ENCODE results near the gene MYO7A.

The MYO7A gene

DNA sequence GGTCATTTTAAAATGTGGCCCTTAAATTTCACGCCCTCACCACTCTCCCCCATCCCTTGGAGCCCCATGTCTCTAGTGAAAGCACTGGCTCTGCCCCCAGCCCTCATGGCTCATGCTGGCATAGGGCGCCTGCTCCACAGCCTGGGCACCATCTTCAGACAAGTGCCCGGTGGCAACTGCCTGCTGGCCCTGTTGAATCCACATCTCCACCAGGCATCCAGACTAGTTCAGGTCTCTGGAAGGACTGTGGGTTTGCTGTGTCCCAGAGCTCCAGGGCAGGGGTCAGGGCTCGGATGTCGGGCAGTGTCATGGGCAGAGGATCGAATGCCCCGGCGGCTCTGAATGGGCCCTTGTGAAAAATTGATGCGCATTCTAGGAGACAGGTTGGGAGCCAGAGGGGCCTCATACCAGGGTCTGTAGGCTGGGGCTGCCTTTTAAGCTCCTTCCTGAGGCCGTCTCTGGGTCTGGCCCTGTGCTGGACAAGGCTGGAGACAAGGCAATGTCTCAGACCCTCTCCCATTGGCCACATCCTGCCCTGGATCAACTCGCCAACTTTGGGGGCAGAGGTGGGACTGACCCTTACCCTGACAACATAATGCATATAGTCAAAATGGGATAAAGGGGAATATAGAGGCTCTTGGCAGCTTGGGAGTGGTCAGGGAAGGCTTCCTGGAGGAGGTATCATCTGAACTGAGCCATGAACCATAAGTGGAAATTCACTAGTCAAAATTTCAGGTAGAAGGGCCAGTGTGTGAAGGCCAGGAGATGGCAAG lies 1.2 kb downstream of the MYO7A start:
- no peak for DNase-seq (ENCODE audit: low read depth)

DNA sequence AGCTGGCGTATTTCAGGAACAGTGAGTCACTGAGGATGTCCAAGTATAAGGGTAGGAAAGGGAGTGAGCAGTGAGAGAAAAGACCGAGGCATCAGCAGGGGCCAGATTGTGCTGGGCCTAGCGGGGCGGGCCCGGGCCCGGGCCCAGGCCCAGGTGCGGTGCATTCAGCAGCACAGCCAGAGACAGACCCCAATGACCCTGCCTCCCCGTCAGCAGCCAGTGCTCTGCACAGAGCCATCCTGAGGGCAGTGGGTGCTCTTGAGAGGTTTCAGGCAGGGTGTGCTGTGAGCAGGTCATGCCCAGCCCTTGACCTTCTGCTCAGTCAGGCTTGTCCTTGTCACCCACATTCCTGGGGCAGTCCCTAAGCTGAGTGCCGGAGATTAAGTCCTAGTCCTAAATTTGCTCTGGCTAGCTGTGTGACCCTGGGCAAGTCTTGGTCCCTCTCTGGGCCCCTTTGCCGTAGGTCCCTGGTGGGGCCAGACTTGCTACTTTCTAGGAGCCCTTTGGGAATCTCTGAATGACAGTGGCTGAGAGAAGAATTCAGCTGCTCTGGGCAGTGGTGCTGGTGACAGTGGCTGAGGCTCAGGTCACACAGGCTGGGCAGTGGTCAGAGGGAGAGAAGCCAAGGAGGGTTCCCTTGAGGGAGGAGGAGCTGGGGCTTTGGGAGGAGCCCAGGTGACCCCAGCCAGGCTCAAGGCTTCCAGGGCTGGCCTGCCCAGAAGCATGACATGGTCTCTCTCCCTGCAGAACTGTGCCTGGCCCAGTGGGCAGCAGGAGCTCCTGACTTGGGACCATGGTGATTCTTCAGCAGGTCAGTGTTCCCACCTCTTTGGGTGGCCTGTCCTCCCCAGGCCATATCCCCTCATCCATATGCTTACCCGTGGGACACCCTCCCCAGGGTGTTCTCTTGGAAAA lies 2.1 kb downstream of the MYO7A start:
- no peak for DNase-seq (ENCODE audit: low read depth)

DNA sequence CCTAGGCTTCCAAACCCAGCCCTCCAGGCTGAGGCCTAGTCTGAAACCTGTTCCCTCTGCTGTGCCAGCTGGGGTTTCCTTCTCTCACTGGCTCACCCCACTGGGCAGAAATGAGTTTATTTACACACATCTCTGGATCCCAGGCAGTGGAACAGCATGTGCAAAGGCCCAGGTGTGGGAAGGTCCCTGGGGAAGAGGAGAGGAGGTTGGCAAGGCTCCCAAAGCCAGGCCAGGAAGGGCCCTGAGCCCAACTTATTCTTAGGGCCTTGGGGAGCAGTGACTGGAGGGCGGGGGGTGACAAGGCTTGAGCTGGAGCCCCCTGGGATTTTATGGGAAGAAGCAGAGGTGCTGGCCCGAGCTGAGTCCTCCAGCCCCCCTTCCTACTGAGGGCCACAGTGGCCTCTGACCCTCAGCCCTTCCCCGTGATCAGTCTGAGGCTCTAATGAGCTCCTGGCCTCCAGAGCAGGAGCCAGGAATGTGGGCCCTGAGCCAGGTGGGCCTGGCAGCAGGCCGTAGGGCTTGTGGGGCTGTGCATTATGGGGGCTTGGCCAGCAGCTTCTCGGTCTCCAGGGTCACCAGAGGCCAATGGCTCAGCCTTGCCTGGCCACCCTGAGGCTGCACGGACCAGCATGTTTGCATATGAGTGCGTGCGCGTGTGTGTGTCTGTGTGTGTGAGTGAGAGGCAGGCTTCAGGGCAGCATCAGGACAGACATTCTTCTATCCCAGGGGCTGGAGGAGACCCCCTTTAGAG lies 2.9 kb downstream of the MYO7A start:
- no peak for DNase-seq (ENCODE audit: low read depth)

DNA sequence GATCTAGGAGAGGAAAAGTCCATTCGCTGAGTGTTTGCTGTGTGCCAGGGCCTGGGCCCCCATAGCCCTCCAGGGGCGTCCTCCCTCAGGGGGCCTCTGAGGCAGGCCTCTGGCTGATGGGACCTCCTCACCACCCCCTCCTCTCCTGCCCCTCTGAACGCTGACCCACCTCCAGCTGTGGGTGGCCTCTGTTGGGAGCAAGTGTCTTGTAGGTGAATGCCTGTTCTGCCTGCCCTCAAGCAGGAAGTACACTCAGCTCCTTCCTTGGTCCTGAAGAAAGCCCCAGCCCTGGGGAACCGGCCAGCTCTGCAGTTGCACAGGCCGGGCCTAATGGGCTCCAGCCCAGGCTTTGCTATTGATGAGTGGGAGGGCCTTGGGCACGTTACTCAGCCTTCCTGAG lies 3.5 kb downstream of the MYO7A start:
- no peak for DNase-seq (ENCODE audit: low read depth)

DNA sequence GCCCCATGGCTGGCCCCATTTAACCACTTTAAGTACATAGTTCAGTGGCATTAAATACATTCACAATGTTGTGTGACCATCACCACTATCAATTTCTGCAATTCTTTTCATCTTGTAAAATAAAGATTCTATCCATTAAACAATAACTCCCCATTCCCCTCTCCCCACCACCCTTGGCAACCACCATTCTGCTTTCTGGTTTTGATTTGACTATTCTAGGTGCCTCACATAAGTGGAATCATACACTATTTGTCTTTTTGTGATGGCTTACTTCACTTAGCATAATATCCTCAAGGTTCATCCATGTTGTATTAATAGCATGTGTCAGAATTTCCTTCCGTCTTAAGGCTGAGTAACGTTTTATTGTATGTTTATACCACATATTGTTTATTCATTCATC lies 7.0 kb downstream of the MYO7A start:
- no peak for DNase-seq (ENCODE audit: low read depth)

DNA sequence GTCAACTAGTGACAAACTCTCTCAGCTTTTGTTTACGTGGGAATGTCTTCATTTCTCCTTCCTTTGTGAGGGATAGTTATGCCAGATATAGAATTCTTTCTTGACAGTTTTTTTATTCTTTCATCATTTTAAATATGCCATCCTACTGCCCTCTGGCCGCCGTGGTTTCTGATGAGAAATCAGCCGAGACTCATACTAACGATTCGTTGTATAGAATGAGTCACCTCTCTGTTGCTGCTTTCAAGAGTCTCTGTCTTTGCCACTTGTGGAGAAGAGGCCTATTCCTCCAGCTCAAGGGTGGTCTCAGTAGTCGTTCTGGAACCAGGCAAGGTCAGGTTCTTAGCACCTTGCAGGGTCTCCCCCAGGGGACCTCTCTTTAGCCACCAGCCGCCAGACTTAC lies 8.0 kb downstream of the MYO7A start:
- peak; percentile 7 for DNase-seq (ENCODE audit: low read depth)

DNA sequence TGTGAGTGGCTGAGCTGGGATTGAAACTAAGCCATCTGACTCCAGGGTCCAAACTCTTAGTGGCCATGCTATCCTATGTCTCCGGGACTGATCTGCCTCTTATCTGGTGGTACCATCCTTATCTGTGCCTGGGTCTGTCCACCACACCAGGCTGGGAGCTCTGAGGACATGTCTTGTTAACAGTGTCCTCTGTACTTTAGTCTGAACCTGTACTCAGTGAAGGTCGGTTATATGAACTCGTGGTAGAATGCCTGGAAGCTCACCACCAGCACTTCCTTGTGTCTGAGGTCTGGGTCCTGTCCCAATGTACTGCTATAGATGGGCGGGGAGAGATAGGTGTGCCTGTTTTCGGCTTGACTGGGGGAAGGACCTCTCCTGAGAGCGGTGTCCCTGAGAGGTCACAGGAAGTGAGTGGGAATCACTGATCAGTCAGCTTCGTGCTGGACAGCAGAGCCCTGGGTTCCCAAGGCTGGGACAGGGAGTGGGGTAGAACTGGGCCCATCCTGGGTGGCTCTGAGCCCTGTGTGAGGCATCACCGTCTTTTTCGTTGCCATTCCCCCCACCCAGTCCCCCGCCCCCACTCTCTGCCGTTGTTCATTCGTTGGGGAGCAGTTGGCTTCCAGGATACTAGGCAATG lies 8.9 kb downstream of the MYO7A start:
- DNase-seq (ENCODE audit: low read depth), result no peak

DNA sequence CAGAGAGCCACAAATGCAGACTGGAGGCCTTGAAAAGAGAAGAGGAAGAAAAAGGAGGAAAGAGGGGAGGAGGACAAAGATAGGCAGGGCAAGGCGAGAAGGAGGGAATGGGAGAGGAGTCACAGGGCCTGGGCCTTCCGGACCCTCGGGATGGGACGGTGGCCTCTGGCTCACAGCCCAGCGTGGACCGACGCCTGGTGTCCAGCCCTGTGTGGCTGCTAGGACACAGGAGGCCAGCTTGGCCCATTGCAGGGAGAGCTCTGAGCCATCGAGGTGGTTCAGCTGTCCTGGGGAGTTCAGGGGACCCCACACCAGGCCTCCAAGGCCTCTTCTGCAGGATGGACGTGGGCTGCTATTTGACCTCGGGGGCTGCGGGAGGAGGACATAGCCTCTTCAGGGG lies 9.4 kb downstream of the MYO7A start:
- DNase-seq (ENCODE audit: low read depth), result no peak

DNA sequence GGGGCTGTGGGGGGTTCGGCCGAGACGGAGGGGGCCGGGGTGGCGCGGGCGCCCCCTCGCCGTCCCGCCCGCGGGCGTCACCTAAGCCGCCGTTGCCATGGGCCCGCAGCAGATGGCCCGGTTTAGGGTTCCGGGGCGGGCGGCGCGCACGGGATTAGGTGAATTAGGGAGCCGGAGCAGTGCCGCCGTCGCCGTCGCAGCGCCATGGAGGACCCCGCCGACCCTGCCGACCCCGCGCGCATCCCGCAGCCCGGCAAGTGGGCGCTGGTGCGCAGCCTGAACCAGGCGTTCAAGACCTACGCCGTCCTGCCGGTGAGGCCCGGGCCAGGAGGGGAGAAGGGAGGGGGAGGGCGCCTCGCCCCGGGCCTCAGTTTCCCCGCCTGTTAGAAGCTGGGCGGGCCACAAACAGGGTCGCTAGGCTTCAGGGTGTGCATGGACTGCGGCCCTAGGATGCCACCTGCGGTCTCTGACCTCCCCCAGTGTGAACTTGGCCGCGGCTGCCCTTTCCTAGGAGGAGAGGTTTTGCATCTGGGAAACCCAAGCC lies 10.1 kb downstream of the MYO7A start:
- no peak for DNase-seq (ENCODE audit: low read depth)

DNA sequence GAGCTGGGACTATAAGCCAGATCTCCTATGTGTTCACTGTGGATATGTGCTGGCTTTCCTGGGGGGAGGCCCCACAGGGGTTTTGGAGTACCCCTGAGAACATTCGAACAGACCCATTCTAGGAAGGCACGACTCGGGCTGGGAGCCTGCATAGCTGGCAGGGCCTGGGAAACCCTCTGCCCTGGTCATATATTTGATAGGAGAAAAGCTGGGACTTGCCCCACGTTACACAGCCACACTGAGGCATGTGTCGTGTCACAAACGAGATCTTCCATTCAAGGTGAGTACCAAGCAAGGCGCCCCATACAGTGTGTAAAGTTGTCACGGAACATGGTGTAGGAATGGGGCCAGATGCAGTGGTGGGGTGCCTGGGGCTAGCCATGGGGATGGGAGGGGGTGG lies 11.2 kb downstream of the MYO7A start:
- no peak for DNase-seq (ENCODE audit: low read depth)

DNA sequence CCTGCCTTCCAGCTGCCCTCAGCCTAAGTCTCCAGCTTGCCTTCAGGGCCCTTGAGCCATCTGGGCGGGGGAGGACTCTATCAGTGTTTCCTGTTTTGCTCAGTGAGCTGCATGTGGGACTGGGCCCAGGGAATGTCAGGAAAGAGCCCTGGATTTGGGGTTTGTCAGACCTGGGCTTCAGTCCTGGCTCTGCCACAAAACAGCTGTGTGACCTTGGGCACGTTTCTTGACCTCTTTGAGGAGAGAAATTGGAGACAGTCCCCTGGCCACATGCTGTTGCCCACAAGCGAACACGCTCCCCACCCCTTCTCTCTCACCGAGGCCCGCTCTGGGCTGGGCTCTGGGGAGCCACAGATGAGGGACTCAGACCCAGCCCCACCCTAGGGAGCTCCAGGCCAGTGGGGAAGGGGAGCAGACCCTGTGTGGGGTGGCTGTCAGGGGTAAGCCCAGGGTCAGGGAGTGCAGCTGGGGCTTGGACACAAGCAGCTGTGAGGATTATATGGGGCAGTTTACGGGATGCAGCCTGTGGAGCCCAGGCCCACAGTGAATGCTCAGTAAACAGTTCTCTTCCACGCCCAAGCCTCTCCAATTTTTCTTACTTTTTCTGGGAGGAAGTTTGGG lies 12.3 kb downstream of the MYO7A start:
- peak; percentile 23 for DNase-seq (ENCODE audit: low read depth)

DNA sequence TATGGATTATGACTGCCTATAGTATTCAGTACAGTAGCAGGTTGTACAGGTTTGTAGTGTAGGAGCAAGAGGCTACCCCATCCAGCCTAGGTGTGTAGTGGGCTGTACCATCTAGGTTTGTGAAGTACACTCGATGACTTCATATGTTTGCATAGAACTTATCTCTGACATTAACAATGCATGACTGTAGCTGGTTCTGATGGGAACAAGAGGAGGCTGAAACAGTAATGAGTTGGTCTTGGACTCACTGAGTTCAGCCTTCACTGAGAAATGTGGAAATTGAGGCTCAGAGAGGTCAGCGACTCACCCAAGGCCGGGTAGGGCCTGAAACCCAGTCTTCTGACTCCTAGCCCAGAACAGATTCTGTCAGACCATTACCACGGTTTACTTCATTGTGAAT lies 13.0 kb downstream of the MYO7A start:
- peak; percentile 85 for DNase-seq (ENCODE audit: low read depth)

DNA sequence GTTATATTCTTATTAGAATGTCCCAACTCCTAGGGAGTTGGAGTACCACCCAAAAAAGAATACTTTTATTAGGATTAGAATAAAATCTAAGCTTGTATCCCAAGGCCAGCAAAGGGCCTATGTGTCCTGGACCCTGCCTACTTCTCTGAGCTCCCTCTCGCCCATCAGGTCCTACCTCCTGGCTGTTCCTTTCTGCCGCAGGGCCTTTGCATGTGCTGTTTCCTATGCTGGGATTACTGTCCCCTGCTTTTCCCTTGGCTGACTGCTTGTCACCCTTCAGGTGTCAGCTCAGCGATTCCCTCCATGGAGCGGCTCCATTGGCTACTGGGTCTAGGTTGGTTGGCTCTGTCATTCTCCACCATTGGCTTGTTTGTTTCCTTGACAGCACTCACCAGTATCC lies 13.4 kb downstream of the MYO7A start:
- no peak for DNase-seq (ENCODE audit: low read depth)

DNA sequence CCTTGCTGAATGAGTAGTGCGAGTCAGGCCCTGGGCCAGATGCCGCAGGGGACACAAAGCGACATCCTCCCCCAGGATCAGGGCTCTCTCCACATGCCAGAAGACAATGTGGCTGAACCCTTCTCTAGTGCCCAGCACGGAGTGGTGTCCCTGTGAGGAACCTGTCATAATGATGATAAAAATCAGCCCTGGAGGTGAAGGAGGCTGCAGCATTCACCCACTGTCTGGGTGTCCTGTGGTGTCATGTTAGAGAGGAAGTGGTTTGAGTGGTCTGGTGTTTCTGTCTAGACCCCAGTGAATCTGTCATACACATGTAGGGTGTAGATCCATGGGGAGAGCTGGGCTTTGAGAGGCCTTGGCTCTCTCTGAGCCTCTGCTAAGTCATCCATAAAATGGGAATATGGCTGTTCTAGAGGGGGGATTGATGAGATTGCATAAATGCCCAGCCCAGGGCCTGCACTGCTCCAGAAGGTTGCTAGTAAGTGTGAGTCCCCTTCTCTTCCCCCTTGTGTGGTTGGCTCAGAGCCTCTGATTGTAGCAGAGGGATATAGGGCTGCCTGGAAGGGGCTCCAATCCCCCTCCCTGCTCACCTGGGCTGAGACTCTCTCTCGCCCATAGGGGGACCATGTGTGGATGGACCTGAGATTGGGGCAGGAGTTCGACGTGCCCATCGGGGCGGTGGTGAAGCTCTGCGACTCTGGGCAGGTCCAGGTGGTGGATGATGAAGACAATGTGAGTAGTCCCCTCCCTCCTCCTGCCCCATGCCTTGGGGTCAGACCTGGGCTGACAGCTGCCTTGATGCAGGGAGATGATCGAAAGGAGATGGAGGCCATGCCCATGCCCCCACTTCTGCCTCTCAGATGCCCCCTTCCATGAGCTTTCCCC lies 14.3 kb downstream of the MYO7A start:
- no peak for DNase-seq (ENCODE audit: low read depth)

DNA sequence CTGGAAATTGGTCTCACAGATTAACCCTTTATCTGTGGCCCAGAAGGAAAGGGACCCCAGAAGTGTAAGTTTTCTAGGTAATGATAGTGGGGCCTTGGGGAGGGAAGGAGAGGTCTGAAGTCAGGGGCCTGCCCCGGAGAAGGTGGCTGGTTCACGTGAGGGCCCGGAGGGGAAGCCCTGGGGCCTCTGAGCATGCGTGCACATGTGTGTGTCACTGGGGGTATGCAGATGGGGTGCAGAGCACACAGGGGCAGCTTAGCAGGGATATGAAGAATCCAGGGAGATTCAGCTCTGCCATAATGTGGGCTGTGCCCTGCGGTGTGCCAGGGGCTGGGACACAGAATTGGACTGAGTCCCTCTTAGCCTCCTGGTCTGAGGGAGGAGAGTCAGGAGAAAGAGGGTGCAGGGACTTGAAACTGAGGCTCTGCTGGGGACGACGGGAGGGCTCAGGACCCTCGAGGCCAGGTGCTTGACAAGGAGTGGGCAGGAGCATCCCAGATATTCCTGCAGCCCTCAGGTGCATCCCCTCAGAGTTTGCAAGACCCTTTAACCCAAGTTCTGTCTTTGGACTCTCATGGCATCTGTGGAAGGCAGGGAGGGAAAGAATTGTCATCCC lies 15.5 kb downstream of the MYO7A start:
- DNase-seq (ENCODE audit: low read depth), result no peak

DNA sequence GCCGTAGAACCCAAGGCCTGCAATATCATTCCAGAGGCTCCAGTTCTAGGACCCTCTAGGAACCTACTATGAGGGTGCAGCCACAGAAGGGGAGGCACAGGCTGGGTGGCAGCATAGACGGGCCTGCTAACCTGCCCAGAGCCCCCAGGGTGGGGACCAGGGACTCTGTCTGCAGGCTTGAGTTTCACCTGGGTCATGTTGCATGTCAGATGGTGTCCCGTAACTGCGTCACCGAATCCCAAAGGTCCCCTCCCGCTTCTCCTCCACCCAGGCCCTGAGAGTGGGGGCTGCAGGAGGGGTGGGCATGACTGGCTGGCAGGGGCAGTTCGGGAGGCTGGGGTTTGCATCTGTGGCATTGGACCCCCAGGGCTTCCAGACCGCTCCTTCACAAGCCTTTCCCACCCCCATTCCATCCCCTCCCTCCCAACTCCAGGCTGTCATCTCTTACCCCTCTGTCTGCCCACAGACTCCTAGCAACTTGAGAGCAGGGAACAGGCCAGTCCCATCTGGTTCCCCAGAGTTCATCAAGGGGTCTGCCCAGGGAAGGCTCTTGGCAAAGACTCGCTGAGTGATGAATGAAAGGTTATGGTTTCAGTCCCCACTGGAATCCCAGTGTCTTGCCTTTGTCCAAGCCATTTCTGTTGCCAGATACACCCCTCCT lies 16.3 kb downstream of the MYO7A start:
- DNase-seq (ENCODE audit: low read depth), result no peak

DNA sequence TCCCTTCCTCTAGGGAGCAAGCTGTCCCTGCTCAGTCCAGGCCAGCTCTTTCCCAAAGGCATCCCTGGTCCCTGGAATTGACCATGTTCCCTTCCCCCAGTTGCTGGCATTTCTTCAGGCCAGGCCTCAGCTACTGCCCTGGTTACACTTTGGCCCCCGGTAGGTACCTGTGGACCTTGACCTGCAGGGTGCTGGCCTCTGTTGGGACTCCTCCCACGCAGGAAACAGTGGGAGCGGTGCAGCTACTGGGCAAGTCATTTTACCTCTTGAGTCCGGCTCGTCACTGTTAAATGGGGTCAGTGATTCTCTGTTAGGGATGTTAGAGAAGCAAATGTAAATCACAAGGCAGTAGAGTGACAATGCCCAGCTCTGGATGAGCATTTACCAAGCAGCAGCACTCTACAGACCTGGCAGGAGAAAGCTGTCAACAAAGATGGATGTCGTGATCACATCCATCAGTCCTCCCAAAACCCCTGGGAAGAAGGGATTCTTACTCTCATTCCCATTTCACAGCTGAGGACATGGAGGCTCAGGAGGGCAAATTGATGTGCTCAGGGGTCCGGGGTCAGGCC lies 16.9 kb downstream of the MYO7A start:
- no peak for DNase-seq (ENCODE audit: low read depth)

DNA sequence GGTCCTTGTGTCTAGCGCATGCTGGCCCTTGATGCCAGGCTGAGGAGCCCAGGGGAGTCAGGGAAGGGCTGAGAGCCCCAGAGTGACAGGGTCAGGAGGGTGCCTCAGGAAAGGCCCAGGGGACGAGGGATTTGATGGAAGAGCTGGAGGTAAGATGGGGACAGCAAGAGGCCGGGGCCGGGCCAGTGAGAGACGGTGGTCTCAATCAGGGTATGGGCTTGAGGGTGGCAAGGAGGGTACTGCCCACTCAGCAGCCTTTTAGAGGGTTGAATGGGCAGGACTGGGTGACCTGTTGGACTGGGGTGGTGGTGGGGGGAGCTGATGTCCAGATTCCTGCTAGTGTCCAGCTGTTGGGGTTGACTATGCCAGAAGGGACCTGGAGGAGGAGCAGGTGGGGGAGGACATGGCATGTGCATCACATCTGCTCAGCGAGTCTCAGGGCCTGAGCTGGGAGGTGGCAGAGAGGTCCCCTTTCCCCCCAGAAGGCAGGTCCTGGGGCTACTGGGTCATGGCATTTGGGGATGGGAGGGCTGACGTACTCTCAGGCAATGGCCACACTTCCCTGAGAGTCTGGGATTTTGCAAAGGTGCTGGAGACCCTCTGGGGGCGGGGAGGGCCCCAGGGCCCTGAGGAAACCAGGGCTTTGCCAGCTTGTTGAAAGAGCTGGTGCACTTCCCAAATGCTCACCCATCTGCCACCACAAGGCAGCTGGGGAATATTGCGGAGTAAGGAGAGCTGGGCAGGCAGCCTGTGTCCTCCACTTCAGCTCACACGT lies 18.4 kb downstream of the MYO7A start:
- no peak for DNase-seq (ENCODE audit: low read depth)

DNA sequence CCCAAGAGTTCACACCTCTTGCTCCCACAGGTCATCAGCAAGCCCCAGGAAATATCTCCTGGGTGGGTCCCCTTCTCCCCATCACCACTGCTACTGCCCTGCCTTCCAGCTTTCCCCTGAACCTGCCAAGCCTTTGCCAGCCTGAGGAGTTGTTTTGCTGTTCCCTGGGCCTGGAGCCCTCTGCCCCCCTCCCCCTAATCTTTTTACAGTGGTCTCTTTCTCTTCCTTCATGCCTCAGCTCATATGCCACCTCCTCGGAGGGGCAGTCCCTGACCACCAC lies 18.9 kb downstream of the MYO7A start:
- DNase-seq (ENCODE audit: low read depth), result no peak
